ENCODE results near the gene ABCC10.
A peak's percentile ranks its signal among the peaks of the same experiment; 100 is the strongest.
"Not testable (repeated sequence)": the region's sequence is repeated elsewhere in the genome, so short reads cannot be mapped to it uniquely, and the experiment has no call there.

The ABCC10 gene, protein sequence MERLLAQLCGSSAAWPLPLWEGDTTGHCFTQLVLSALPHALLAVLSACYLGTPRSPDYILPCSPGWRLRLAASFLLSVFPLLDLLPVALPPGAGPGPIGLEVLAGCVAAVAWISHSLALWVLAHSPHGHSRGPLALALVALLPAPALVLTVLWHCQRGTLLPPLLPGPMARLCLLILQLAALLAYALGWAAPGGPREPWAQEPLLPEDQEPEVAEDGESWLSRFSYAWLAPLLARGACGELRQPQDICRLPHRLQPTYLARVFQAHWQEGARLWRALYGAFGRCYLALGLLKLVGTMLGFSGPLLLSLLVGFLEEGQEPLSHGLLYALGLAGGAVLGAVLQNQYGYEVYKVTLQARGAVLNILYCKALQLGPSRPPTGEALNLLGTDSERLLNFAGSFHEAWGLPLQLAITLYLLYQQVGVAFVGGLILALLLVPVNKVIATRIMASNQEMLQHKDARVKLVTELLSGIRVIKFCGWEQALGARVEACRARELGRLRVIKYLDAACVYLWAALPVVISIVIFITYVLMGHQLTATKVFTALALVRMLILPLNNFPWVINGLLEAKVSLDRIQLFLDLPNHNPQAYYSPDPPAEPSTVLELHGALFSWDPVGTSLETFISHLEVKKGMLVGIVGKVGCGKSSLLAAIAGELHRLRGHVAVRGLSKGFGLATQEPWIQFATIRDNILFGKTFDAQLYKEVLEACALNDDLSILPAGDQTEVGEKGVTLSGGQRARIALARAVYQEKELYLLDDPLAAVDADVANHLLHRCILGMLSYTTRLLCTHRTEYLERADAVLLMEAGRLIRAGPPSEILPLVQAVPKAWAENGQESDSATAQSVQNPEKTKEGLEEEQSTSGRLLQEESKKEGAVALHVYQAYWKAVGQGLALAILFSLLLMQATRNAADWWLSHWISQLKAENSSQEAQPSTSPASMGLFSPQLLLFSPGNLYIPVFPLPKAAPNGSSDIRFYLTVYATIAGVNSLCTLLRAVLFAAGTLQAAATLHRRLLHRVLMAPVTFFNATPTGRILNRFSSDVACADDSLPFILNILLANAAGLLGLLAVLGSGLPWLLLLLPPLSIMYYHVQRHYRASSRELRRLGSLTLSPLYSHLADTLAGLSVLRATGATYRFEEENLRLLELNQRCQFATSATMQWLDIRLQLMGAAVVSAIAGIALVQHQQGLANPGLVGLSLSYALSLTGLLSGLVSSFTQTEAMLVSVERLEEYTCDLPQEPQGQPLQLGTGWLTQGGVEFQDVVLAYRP (N-terminal part only)
- total RNA-seq: 71.1 to 73.0 reads per million in 2 donors

DNA sequence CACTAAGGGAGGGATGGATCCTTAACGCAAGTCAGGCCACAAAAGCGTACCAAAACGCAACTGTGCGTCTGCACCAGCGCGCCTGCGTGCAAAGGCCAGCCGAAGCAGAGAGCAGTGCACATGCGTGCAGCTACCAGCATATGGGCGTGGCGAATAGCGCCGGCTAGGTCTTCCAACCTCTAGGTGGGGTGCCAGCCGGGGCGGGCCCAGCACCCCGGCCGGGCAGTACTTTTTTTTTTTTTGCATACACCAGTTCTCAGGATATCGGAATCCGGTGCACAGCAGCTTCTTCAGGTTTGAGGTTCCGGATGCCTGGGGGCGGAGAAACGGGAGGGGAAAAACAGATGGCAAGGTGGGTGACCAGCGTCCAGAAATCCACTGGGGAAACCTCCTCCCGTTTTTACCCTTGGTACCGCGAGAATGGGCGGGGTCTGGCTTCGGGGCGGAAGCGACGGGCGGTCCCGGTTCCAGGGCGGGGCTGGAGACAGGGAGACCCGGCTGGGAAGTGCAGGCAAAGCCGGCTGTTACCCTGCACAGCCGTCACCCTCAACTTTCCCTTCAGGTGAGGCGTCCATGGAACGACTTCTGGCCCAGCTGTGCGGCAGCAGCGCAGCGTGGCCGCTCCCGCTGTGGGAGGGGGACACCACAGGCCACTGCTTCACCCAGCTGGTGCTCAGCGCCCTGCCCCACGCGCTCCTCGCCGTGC, at the start of gene ABCC10:
Gene ABCC10 (plus strand): TSS at position 136 of the 706 bp plus-strand sequence. CDS start 438 bp downstream, at position 574.
- peak; percentile 79 for DNase-seq

DNA sequence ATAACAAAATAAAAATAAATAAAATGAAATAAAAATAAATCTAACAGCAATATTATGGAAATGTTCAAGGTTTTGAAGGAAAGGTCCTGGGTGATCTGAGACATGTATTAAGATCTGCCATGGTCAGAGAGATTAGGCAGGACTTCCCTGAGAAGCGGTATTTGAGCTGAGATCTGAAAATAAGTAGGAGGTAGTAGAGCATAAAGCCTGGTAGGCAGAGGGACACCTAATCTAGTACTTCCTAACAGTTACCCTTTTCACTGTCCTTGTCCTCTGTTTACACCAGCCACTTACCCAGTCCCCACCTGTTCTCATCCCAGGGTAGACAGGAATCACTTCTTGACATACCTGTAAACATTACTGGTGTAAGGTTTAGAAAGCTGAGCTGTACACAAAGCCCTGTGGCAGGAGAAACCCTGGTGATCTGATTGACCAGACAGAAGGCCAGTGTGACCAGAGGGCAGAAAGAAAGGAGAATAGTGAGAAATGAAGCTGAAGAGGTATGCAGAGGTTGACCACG, 49.6 kb upstream of the ABCC10 start:
- no peak for DNase-seq

DNA sequence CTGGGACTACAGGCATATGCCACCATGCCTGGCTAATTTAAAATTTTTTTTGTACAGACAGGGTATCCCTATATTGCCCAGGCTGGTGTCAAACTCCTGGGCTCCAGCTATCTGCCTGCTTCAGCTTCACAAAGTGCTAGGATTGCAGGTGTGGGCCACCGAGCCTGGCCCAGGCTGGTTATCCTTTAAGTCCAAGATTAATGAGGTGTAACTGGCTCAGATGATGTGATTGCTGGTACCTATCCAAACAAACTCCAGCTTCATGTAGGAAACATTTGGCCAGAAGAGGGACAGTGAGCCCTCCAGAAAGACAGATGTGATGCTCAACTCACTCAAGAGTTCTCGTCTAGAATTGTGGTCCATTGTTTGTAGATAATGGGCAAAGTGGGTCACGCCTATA, 48.7 kb upstream of the ABCC10 start:
- no peak for DNase-seq

DNA sequence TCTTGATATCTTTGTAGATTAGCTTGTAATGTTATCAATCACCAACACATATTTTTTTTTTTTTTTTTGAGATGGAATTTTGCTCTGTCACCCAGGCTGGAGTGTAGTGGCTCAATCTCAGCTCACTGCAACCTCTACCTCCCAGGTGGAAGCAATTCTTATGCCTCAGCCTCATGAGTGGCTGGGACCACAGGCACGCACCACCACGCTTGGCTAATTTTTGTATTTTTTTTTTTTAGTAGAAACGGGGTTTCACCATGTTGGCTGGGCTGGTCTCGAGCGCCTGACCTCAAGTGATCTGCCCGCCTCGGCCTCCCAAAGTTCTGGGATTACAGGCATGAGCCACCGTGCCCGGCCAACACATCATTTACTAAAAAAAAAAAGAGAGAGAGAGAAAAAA, 46.5 kb upstream of the ABCC10 start:
- DNase-seq: not testable (repeated sequence)

DNA sequence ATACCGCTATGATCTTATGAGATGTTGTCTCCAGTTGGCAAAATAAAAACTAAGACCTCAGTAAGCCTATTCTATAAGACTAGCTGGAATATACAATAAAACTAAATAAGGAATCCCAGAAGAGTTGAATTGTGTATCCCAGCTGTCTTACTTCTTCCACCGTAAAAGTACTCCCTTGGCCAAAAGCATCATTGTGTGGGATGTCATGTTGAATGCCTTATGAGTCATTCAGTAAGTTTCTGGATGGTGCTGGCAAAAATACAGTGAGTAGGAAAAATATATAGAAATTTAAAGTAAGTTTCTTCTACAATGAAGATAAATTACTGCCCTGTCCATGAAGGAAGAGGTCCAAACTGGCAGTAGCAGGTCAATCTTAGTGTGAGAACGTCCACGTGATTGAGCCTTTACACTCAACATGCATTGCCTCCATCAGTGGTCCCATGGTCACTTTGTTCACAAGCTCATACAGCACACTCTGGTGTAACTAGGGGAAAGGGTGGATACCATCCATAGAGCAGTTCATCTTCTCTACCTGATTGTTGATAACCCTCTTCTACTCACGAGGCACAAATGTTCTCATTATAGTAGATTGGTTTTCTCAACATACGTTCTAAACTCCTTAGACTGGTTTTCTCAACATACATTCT, 44.2 kb upstream of the ABCC10 start:
- DNase-seq: no peak

DNA sequence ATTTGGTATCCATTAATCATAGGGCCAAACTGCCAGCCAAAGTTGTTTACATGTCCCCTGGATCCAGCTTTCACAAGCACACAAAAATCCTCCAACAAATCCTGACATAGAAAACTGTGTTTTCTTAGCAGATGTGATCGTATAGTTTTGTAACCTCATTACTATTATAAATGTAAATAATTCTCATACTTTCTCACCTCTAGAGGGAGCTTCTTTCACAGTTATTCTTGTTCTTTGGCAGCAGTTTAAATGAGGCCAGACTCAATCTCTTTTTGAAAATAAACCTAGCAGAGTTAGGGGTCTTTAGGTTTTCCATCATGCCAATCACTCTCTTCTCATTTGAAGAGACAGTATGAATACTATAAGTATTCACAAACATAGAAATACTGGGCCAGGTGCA, 40.8 kb upstream of the ABCC10 start:
- no peak for DNase-seq

DNA sequence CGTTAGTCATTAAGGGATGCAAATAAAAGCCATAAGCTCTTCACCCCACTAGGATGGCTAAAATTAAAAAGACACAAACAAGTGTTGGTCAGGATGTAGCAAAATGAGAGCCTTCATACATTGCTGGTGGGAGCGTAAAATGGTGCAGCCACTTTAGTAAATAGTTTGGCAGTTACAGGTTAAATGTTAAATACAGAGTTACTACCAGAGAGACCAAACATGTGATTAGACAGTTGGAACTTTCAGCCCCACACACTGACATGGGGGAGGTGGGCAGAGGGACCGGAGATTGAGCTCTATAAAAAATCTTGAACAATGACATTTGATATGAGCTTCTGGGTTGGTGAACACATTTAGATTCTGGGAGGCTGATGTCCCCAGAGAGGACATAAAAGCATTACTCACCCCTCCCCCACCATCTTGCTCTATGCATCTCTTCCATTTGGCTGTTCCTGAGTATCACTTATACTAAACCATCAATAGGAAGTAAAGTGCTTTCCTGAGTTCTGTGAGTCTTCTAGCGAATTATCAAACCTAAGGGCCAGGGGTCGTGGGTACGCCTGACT, 37.5 kb upstream of the ABCC10 start:
- DNase-seq: no peak

DNA sequence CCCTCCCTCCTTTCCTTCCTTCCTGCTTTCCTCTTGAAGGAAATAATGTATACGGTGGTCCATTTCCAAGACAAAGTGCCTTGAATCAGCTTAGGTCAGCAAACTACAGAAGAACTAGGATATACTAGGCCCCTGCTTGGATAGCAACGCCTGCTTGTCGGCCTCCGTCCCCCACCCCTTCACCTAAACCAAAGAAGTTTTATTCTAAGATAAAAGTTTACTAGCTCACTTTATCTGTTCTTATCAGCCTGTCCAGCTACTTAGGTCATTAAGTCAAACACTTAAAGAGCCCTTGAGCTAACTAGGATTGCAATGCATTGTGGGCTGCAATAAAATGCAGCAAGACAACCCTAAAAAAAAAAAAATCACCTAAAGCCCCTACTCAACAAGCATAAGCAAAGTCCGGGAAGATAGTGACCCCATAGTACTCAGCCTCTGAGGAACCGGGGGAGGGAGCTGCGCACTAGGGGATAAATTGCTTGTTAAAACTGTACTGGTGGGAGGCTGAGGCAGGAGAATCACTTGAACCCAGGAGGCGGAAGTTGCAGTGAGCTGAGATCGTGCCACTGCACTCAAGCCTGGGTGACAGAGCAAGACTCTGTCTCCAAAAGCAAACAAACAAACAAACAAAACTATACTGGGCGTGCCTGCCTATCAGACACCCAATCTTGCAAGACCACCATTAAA, 36.4 kb upstream of the ABCC10 start:
- not testable (repeated sequence) for DNase-seq

DNA sequence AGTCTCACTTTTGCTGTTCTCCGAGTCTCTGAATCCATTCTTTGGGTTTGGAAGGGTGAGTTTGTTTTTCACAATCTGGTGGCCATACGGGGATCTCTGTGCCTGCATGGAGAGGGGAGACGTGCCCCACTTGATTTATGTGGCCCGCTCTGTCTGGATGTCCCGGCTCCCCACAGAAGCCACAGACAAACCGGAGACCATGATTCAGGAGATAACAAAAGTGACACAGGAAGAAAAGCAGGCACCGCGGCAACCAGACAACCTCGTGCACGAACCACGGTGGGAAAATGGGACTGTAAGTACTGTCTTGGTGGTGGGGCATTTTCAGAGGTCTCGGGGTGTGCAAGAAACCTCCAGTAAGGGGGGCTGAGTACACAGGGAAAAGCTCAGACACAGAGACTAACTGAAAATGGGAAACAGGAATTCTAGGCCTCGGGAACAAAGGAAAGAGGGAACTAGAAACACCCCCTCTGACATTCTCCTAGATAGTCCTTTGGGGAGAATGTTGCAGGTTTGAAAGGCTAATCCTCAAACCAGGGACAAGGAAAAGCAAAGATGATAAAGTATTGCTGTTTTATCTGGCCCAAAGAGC, 35.8 kb upstream of the ABCC10 start:
- DNase-seq: peak; percentile 37

DNA sequence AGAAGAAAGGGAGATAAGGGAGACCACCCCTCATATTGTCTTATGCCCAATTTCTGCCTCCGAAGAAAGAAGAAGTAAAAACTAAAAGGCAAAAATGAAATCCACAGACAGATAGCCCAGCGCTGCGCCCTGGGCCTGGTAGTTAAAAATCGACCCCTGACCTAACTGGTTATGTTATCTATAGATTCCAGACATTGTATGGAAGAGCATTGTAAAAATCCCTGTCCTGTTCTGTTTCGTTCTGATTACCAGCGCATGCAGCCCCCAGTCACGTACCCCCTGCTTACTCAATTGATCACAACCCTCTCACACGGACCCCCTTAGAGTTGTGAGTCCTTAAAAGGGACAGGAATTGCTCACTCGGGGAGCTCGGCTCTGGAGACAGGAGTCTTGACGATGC, 34.2 kb upstream of the ABCC10 start:
- not testable (repeated sequence) for DNase-seq

DNA sequence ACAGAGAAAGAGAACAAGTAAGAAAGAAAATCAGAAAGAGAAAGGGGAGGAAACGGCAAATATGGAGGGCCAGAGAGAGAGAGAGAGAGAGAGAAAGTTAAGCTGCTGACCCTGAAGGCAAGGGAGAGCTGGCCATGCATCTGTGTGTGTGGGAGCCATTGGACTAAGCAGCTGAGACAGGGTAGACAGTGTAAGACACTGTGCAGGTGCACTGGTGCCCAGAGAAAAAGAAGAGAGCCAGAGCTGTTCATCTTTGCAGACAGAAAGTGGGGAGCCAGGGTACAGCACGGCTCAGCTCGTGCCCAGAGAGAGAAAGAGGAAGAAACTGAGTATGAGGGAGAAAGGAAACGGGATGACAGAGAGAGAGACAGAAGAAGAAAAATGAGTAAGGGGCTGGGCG, 33.7 kb upstream of the ABCC10 start:
- no peak for DNase-seq

DNA sequence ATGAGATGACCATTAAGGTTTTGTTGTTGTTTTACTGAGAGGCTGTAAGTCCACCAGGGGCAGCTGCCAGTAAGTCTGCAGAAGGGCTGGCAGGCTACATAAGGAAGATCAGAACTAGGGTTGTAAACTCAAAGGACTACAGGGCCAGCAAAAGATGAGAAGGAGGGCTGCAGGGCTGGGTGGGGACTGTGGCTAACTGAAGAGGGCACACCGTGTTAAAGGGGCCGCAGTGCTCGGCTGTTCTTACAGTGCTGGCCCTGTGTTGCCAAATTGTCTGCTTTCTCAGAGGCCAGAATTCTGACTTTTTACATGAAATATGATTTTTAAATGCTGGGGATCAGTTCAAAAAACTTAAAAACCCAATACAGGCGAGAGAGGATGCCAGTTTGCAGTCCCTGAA, 32.4 kb upstream of the ABCC10 start:
- DNase-seq: no peak

DNA sequence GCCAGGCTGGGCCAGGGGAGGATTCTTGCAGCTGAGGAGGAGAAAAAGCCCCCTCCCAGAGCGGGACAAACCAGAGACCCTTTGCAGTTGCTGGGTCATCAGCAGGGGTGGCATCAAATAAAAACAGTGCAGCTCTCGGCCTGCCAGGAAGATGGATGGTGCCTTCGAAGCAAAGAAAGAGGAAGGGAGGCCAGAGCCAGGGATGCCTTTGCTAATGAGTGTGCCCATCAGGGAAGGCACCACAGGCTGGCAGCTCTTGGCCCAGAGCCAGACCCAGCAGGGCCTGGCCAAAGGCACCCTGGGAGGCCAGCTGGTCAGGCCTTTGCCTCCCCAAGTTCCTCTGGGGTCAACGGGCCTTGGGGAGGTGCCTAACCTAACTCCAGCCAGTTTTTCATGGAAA, 31.6 kb upstream of the ABCC10 start:
- no peak for DNase-seq

DNA sequence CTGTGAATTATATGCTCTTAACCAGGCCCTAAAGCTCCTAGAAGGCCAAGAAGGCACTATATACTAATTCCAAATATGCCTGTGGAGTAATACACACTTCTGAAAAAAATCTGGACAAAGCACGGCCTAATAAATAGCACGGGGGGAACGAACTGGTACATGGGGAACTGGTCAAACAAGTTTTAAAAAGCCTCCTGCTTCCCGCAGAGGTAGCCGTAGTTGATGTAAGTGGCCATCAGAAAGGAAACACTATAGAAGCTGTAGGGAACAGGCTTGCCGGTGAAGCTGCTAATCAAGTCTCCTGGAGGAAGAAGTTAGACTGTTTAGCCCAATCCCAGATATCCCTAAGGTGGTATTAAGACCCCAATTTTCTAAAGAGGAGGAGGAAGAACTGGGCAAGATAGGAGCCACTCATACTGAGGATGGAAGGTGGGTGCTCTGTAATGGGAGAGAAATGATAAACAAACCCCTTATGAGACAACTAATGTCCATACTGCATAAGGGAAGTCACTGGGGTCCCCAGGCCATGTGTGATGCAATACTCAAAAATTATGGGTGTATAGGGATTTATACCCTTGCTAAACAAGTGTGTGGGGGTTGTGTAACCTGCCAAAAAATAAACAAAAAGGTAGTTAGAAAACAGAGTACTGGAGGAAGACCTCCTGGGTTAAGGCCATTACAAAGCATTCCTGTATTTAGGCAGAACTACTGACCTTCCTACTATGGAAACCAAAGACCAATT, 30.8 kb upstream of the ABCC10 start:
- DNase-seq: no peak

DNA sequence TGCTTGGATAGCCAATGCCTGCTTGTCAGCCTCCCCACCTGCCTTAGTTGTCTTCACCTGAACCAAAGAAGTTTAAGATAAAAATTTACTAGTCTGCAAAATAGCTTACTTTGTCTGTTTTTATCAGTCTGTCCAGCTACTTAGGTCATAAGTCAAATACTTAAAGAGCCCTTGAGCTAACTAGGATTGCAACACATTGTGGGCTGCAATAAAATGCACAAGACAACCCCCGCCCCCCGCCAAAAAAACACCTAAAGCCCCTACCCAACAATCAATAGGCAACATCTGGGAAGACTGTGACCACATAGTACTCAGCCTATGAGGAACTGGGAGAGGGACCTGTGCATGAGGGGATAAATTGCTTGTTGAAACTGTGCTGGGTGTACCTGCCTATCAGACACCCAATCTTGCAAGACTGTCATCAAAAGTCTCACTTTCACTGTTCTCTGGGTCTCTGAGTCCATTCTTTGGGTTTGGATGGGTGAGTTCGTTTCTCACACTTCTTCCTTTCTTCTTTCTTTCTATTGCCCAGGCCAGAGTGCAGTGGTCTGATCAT, 27.3 kb upstream of the ABCC10 start:
- DNase-seq: no peak

DNA sequence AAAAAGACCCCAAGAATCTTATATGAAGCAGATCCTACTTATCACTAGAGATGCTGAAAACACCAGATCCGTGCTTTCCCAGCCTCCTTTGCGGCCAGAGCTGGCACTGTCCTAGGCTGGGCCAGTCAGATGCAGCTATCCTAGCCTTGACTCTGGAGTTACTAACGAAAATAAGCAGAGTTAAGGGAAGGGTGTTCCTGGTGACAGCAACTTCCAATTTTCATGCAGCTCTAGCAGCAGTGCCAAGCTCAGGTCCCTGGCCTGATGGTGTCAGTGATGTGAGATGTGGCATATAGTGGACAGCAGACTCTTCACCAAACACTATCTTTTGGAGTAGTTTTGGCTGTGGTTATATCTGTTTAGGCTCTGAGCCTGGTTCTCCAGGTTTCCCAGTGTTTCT, 25.6 kb upstream of the ABCC10 start:
- DNase-seq: no peak

DNA sequence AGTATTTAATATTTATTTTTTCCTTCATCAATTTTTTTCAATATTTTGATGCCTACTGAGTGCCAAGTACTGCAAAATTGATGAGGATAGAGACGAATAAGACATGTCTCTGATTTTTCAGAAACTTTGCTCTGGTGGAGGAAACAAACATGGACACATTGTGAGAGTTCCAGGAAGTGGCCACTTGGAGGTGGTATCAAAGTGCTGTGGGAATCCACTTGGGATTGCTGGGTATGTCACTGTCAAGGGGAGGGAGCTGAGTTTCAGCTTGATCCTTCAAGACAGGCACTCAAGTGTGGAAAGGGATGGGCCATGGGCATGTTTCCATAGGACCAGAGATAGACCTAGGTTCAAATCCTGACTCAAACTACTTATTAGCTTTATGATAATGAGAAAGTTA, 24.5 kb upstream of the ABCC10 start:
- no peak for DNase-seq

DNA sequence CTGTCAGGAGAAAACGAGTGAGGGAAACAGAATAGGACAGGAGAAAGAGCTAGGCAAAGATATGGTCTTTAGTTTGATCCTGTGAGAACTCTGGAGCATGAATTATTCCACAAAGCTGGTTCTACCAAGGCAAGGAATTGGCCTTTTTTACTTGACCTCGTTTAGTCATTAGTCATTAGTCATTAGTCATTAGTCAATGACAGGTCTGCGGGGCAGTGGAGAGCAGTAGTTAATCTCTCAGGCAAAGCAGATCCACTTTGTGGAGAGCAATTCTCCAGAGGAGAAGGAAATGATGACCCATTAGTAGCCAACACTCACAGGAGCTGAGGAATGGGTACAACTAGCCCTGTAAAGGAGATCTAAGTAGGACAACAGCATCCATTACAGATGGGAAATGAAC, 22.0 kb upstream of the ABCC10 start:
- DNase-seq: no peak

DNA sequence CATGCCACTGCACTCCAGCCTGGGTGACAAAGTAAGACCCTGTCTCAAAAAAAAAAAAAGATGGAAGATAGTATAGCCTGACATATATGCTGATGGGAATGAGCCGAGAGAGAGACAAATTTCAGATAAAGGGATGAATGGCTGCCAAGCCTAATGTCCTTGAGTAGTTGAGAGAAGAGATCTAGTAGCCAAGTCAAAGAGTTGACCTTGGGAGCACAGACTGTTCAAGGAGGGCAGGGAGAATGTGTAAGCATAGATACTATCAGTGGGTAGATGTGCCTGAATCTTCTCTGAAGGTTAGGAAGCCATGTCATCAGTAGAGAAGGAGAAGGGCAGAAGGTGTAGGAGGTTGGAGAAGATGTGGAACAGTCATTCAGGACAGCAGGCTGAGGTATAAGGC, 20.0 kb upstream of the ABCC10 start:
- no peak for DNase-seq
